Osteoblast (primary cell): Measurements from ENCODE around the gene RGCC. TPM values are rescaled to one million over a fixed set of nuclear protein-coding genes. Genes with fewer than 3 reads are reported as not detected.

ENCODE experiments used
- DNase-seq: peaks from one replicate; pipeline ENCODE4 v3.0.0; 2011; ENCODE audit warnings: low spot score, mixed read lengths; ENCODE audit not compliant: insufficient read length; ENCODE audit errors: missing footprints
- H2AFZ ChIP-seq: 2 replicates; pipeline ENCODE4 v1.6.0; 2011; ENCODE audit warnings: mild to moderate bottlenecking, low read length
- H3K27ac ChIP-seq: 2 replicates; pipeline ENCODE4 v1.5.1; 2011; ENCODE audit warnings: mild to moderate bottlenecking, low read depth, low read length, moderate library complexity
- H3K27me3 ChIP-seq: 2 replicates; pipeline ENCODE4 v1.6.0; 2012; ENCODE audit warnings: mild to moderate bottlenecking, control low read depth, inconsistent platforms, low read length, moderate library complexity; ENCODE audit not compliant: insufficient read depth
- H3K36me3 ChIP-seq: 2 replicates; pipeline ENCODE4 v1.5.1; 2011; ENCODE audit warnings: mild to moderate bottlenecking, low read length, control low read depth, moderate library complexity; ENCODE audit not compliant: insufficient read depth
- H3K4me1 ChIP-seq: 2 replicates; pipeline ENCODE4 v1.5.1; 2011; ENCODE audit warnings: mild to moderate bottlenecking, low read length, control low read depth, moderate library complexity; ENCODE audit not compliant: insufficient read depth
- H3K4me2 ChIP-seq: 2 replicates; pipeline ENCODE4 v1.6.0; 2011; ENCODE audit warnings: mild to moderate bottlenecking, low read length; ENCODE audit not compliant: insufficient read depth
- H3K4me3 ChIP-seq: fragments of 200-600 bp; sonication (generic); 3 replicates; pipeline ENCODE4 v1.5.1; 2012; ENCODE audit warnings: mild to moderate bottlenecking, low read length, inconsistent platforms; ENCODE audit not compliant: insufficient read depth
- H3K79me2 ChIP-seq: 2 replicates; pipeline ENCODE4 v1.6.0; 2012; ENCODE audit warnings: mild to moderate bottlenecking, low read length, control low read depth, inconsistent platforms; ENCODE audit not compliant: insufficient read depth
- H3K9me3 ChIP-seq: 2 replicates; pipeline ENCODE4 v1.5.1; 2011; ENCODE audit warnings: low read depth, low read length, control low read depth
- H4K20me1 ChIP-seq: 2 replicates; pipeline ENCODE4 v1.6.0; 2012; ENCODE audit warnings: mild to moderate bottlenecking, low read length, control low read depth; ENCODE audit not compliant: insufficient read depth
- total RNA-seq: library from RNA; depleted of rRNA; stranded (reverse); fragments of >200 nt; gene quantifications from 2 replicates; pipeline ENCODE4 v1.2.3, GENCODE V29; 2012
- TF ChIP-seq, protein P1 (sequence below): IDR thresholded peaks from 2 replicates; pipeline ENCODE4 v1.5.1; 2011; ENCODE audit warnings: mild to moderate bottlenecking, low read depth, low read length, moderate library complexity; ENCODE audit errors: extremely low read depth

The RGCC gene
- total RNA-seq, 1 donor = 2.2 TPM

DNA sequence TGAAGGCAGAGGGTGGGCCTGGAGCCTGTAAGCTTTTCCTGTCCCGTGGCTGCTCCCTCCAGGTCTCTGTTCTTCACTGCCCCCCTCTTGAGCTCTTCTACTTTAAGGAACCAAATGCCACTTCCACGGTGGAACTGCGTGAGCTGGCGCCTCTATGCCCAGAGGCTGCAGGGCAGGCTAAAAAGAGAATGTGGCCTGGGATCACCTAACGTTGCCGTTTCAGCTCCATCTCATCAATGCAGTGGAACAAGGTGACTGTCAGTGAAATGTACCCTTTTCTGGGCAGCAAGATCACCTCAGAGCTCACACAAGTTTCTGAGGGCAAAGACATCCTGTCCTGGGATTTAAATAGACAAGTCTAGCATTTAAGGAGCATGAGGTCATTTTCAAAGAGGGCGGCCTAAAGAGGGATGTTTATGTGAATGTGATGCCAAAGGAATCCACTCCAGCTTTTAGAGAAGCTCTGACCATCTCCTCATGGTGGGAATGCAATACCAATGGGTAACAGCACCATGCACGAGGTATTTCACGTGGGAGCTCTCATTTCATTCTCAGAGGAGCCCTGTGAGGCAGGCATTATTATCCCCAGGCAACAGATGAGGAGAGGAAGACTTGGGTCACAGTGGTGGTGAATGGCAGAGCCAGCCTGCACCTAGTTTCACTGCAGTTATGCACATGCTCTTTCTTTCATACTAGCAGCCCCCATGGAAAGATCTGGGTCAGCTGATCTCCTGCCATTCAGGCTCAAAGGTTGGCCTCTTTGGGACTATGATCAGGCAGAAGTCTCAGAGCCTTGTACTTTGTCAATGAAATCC is 39.3 kb downstream of the RGCC start:
- TF ChIP-seq, protein P1, sequence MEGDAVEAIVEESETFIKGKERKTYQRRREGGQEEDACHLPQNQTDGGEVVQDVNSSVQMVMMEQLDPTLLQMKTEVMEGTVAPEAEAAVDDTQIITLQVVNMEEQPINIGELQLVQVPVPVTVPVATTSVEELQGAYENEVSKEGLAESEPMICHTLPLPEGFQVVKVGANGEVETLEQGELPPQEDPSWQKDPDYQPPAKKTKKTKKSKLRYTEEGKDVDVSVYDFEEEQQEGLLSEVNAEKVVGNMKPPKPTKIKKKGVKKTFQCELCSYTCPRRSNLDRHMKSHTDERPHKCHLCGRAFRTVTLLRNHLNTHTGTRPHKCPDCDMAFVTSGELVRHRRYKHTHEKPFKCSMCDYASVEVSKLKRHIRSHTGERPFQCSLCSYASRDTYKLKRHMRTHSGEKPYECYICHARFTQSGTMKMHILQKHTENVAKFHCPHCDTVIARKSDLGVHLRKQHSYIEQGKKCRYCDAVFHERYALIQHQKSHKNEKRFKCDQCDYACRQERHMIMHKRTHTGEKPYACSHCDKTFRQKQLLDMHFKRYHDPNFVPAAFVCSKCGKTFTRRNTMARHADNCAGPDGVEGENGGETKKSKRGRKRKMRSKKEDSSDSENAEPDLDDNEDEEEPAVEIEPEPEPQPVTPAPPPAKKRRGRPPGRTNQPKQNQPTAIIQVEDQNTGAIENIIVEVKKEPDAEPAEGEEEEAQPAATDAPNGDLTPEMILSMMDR = no peak
- no peak overlapping the region for H2AFZ ChIP-seq
- H4K20me1 ChIP-seq = no peaks in the 10 kb centered on the region
- H3K27ac ChIP-seq = no peak overlapping the region
- no peaks in the 10 kb centered on the region for H3K9me3 ChIP-seq
- no peaks in the 10 kb centered on the region for H3K79me2 ChIP-seq
- DNase-seq = peak; percentile 82
- H3K36me3 ChIP-seq = no peaks in the 10 kb centered on the region
- H3K4me3 ChIP-seq = no peak overlapping the region
- no peak overlapping the region for H3K4me2 ChIP-seq
- H3K4me1 ChIP-seq = no peaks in the 10 kb centered on the region
- peaks cover 7% of the 10 kb centered on the region for H3K27me3 ChIP-seq

DNA sequence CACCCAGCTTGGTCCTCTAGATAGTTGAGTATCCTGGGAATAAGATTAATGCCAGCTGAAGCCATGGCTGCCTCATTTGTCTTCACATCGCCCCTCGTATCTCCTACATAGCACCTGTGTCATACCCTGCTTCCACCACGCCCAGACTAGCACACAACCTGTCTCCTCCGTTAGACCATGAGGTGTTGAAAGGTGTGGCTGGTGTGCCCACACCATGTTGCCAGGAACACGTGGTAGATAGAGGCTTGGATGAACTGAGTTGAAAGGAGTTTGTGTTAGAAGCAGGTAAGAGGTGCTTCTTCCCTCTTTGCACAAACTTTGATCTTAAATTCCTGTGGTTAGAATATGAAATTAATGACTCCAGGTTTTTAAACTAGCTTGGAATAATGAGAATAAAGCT is 40.1 kb downstream of the RGCC start:
- Histone ChIP-seq H3K36me3 (no peaks in the 10 kb centered on the region), H3K4me3 (no peak overlapping the region), H3K79me2 (no peaks in the 10 kb centered on the region), H3K9me3 (no peaks in the 10 kb centered on the region), H3K27ac (no peak overlapping the region), H3K4me2 (no peak overlapping the region), H3K27me3 (peaks cover 6% of the 10 kb centered on the region), H3K4me1 (no peaks in the 10 kb centered on the region), H2AFZ (no peak overlapping the region), H4K20me1 (no peaks in the 10 kb centered on the region)
- TF ChIP-seq, protein P1 = no peak
- DNase-seq = no peak

DNA sequence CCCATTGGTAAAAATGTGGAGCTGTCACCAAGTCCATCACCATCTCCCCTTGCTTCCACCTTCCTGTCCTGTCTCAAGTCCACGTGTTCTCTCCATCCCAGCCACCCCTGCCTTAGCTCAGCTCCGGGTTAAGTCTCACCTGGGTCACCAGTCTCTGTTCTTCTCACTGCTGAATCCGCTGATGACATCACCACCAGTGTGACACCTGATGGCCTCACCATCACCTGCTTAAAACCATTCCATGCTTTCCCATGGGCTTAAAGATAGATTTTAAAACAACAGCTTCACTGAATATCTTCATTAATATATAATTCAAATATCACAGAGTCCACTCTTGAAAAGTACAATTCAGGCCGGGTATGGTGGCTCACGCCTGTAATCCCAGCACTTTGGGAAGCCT is 42.1 kb downstream of the RGCC start:
- Histone ChIP-seq H3K4me2 (no peak overlapping the region), H3K36me3 (no peaks in the 10 kb centered on the region), H3K9me3 (no peaks in the 10 kb centered on the region), H4K20me1 (no peaks in the 10 kb centered on the region), H3K27me3 (peaks cover 8% of the 10 kb centered on the region), H3K79me2 (no peaks in the 10 kb centered on the region), H2AFZ (no peak overlapping the region), H3K4me3 (no peak overlapping the region), H3K27ac (no peak overlapping the region), H3K4me1 (no peaks in the 10 kb centered on the region)
- TF ChIP-seq, protein P1 = no peak
- DNase-seq = no peak

DNA sequence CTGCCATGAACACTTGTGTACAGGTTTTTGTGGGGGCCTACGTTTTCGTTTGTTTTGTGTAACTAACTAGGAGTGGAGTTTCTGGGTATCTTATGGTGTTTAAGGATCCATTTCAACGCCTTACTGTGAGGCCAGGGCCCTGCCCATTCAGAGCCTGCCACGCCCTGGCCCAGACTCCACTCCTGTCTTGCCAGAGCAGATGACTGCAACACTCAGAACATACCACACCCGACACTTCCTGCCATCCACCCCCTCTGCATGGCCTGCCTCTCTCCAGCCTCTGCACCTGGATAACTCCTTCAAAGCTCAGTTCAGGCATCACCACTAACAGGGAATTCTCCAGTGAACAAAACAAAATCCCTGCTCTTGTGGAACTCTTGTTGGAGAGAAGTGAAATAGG is 43.2 kb downstream of the RGCC start:
- Histone ChIP-seq H3K27me3 (peaks cover 8% of the 10 kb centered on the region), H3K79me2 (no peaks in the 10 kb centered on the region), H3K4me2 (no peak overlapping the region), H3K4me1 (peaks cover 5% of the 10 kb centered on the region), H2AFZ (no peak overlapping the region), H3K36me3 (no peaks in the 10 kb centered on the region), H4K20me1 (no peaks in the 10 kb centered on the region), H3K4me3 (no peak overlapping the region), H3K27ac (no peak overlapping the region), H3K9me3 (no peaks in the 10 kb centered on the region)
- TF ChIP-seq, protein P1 = no peak
- no peak for DNase-seq
